PC-3 (cell line): ENCODE measurements around the gene NFIC.

Experiments
- CTCF ChIP-seq: fragments of 300-600 bp; sonication (generic); conservative IDR thresholded peaks from 2 replicates; pipeline ENCODE4 v1.5.1; 2017; ENCODE audit warnings: antibody characterized with exemption, low read depth, mild to moderate bottlenecking, low read length
- EZH2phosphoT487 ChIP-seq: fragments of 300-600 bp; sonication (generic); IDR thresholded peaks from 2 replicates; pipeline ENCODE4 v1.6.1; 2018; ENCODE audit warnings: mild to moderate bottlenecking, antibody characterized with exemption, low read length, borderline replicate concordance

- TF ChIP-seq CTCF (no peak), EZH2phosphoT487 (no peak)
These were observed 37.6 kb upstream of the NFIC start for GRCh38 chr19:3328743-3329142.
